ENCODE results near the gene HIPK2. TPM values are rescaled to one million over a fixed set of nuclear protein-coding genes. Genes with fewer than 3 reads are reported as not detected.

Gene HIPK2
- total RNA-seq, 3 donors from 2014 or later (not counting 1 experiment from before 2014, with no cell fraction given) = 127 to 145 (median 144) TPM

DNA sequence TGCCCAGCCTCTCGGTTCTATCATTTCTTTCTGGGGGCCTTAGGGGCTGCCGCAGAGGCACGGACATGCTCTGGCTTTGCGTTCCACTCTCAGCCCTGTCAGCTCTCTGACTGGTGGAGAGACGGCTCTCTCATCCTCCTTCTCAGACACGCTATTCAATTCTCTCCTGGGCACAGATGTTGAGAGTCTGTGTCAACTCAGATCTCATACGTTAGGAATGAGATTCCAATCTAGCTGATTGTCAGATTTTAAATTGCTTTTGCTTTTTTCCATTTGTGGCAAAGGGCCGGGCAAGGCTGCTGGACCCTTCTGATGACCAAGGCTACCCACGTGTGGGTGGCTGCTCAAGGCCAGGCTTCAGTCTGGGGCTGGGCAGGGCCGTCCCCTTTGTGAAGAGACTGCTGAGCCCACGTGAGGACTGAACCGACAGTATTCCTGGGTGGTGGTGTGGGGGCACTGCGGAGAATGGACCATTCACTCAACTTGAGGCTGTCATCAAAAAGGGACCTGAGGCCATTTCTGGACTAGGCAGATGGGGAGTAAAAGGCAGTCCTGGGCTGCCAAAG is 182.8 kb downstream of the HIPK2 start:
- H3K36me3 Mint-ChIP-seq = peaks cover 42% of the 10 kb centered on the region
- TF ChIP-seq, protein P1, sequence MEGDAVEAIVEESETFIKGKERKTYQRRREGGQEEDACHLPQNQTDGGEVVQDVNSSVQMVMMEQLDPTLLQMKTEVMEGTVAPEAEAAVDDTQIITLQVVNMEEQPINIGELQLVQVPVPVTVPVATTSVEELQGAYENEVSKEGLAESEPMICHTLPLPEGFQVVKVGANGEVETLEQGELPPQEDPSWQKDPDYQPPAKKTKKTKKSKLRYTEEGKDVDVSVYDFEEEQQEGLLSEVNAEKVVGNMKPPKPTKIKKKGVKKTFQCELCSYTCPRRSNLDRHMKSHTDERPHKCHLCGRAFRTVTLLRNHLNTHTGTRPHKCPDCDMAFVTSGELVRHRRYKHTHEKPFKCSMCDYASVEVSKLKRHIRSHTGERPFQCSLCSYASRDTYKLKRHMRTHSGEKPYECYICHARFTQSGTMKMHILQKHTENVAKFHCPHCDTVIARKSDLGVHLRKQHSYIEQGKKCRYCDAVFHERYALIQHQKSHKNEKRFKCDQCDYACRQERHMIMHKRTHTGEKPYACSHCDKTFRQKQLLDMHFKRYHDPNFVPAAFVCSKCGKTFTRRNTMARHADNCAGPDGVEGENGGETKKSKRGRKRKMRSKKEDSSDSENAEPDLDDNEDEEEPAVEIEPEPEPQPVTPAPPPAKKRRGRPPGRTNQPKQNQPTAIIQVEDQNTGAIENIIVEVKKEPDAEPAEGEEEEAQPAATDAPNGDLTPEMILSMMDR (IDR thresholded peaks at IDR 0.05) = no peak
- no peak overlapping the region for H3K4me3 Mint-ChIP-seq
- intact Hi-C loops (cut with micrococcal nuclease) = no loop called here
- ATAC-seq = no peak
- Histone ChIP-seq H3K27me3 (ENCODE audit: control insufficient read depth, insufficient read depth, low read length) (no peaks in the 10 kb centered on the region), H3K36me3 (ENCODE audit: control insufficient read depth, insufficient read depth, low read length) (peaks cover 84% of the 10 kb centered on the region), H3K9me3 (ENCODE audit: control insufficient read depth, insufficient read depth, low read length) (no peaks in the 10 kb centered on the region), H3K4me3 (ENCODE audit: low read length) (no peak overlapping the region), H3K4me1 (ENCODE audit: control insufficient read depth, insufficient read depth, low read length) (no peaks in the 10 kb centered on the region), H3K27ac (ENCODE audit: low read length) (no peak overlapping the region)
- H3K4me1 Mint-ChIP-seq = peaks cover 0 to 10% of the 10 kb centered on the region in 2 donors
- no peak for DNase-seq
- H3K9me3 Mint-ChIP-seq = no peaks in the 10 kb centered on the region
- peak overlapping the region; percentile 41 to 78 for H3K27ac Mint-ChIP-seq
- WGBS (ENCODE audit: insufficient coverage) = 95% methylated on average over 13 of the region's 13 CpGs
- H3K27me3 Mint-ChIP-seq (ENCODE audit: low read depth in 2 of 2) = no peaks in the 10 kb centered on the region

DNA sequence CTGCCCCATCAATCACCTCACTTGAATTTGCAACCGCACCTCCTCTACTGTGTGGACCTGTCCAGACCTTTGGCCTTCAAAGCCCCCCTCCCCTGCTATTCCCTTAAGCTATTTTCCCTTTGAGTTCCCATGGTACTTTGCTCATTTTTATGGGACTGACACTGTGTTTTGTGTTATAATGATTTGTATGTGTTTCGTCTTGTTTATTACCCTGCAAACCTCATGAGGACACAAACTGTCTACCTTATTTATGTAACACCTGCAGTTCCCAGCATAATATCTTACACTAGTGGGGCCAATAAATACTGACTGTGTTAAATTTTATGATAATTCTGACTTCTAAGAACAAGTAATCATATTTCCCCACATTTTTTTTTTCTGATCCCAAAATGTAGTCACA is 183.7 kb downstream of the HIPK2 start:
- 100% methylated on average over 1 of the region's 2 CpGs for WGBS (ENCODE audit: insufficient coverage)
- ATAC-seq = no peak

DNA sequence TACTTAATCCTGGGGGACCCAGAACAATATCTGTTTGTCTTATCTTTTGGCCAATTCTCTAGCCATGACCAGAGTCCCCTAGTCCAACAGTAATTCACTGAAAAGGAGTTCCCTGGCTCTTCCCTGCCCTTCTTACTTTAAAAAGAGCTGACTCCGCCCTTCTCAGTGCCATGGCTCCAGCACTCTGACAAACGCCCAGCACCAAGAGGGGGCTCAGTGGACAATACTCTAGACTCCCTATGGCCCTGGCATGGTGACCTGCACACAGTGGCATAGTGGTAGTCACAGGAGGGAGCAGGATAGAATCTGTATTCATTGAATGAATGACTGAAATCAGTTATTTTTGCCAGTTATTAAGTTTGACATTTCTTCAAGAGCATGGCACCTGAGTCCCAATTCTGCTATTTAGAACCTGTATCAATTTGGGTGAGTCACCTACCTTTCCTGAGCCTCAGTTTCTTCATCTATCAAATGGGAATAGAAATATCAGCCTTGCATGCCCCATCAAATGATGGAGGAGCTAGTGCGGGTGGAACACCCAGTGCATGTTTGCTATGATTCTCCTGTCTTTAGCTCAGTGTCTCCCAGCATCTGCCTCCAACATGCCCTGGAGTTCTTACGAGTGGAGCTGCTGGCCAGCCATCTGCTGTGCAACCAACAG is 184.9 kb downstream of the HIPK2 start:
- peaks cover 40% of the 10 kb centered on the region for H3K36me3 Mint-ChIP-seq
- 98% methylated on average over 4 of the region's 4 CpGs for WGBS (ENCODE audit: insufficient coverage)
- Histone ChIP-seq H3K4me3 (ENCODE audit: low read length) (no peak overlapping the region), H3K9me3 (ENCODE audit: control insufficient read depth, insufficient read depth, low read length) (no peaks in the 10 kb centered on the region), H3K4me1 (ENCODE audit: control insufficient read depth, insufficient read depth, low read length) (no peaks in the 10 kb centered on the region), H3K27ac (ENCODE audit: low read length) (no peak overlapping the region), H3K27me3 (ENCODE audit: control insufficient read depth, insufficient read depth, low read length) (no peaks in the 10 kb centered on the region), H3K36me3 (ENCODE audit: control insufficient read depth, insufficient read depth, low read length) (peaks cover 74% of the 10 kb centered on the region)
- DNase-seq (no peak), ATAC-seq (no peak)
- H3K9me3 Mint-ChIP-seq = no peaks in the 10 kb centered on the region
- intact Hi-C loops (cut with micrococcal nuclease) = no loop called here
- no peaks in the 10 kb centered on the region for H3K27me3 Mint-ChIP-seq (ENCODE audit: low read depth in 2 of 2)
- no peak overlapping the region for H3K4me3 Mint-ChIP-seq
- peak overlapping the region in 1 of 2 donors; percentile 38 for H3K27ac Mint-ChIP-seq
- TF ChIP-seq, protein P1 (IDR thresholded peaks at IDR 0.05) = no peak
- H3K4me1 Mint-ChIP-seq = peaks cover 0 to 10% of the 10 kb centered on the region in 2 donors

More for the DNA sequence above, 183.7 kb downstream of the HIPK2 start:
- intact Hi-C loops (cut with micrococcal nuclease) = no loop called here
- TF ChIP-seq, protein P1 (IDR thresholded peaks at IDR 0.05) = no peak
- no peaks in the 10 kb centered on the region for H3K4me1 ChIP-seq (ENCODE audit: control insufficient read depth, insufficient read depth, low read length)
- peaks cover 0 to 10% of the 10 kb centered on the region in 2 donors for H3K4me1 Mint-ChIP-seq
- peaks cover 79% of the 10 kb centered on the region for H3K36me3 ChIP-seq (ENCODE audit: control insufficient read depth, insufficient read depth, low read length)
- no peaks in the 10 kb centered on the region for H3K27me3 Mint-ChIP-seq (ENCODE audit: low read depth in 2 of 2)
- no peaks in the 10 kb centered on the region for H3K27me3 ChIP-seq (ENCODE audit: control insufficient read depth, insufficient read depth, low read length)
- H3K36me3 Mint-ChIP-seq = peaks cover 41% of the 10 kb centered on the region
- H3K27ac ChIP-seq (ENCODE audit: low read length) = no peak overlapping the region
- no peaks in the 10 kb centered on the region for H3K9me3 ChIP-seq (ENCODE audit: control insufficient read depth, insufficient read depth, low read length)
- H3K4me3 ChIP-seq (ENCODE audit: low read length) = no peak overlapping the region
- peak overlapping the region; percentile 45 to 78 for H3K27ac Mint-ChIP-seq
- no peaks in the 10 kb centered on the region for H3K9me3 Mint-ChIP-seq
- DNase-seq = no peak
- H3K4me3 Mint-ChIP-seq = no peak overlapping the region

Measured in natural killer cell (primary cell).